AG09319 (cell line): Measurements from ENCODE around the gene SF3B3.

Source experiments
- DNase-seq: peaks from one replicate; pipeline ENCODE4 v3.0.0-alpha.2; 2010; ENCODE audit warnings: low read depth; ENCODE audit errors: extremely low read depth
- CTCF ChIP-seq: IDR thresholded peaks from 2 replicates; pipeline ENCODE4 v1.5.1; 2011; ENCODE audit warnings: low read depth, mild to moderate bottlenecking, inconsistent platforms, low read length, moderate library complexity

SF3B3 gene

GRCh38 chr16:70552675-70553074 is 29.1 kb downstream of the SF3B3 start:
- DNase-seq: no peak
- TF ChIP-seq CTCF: no peak

- DNase-seq: peak; percentile 87
- TF ChIP-seq CTCF: no peak
Observed at GRCh38 chr16:70553645-70554044, 30.0 kb downstream of the SF3B3 start.

- DNase-seq: no peak
- TF ChIP-seq CTCF: no peak
Observed at GRCh38 chr16:70556063-70556462, 32.4 kb downstream of the SF3B3 start.

DNA sequence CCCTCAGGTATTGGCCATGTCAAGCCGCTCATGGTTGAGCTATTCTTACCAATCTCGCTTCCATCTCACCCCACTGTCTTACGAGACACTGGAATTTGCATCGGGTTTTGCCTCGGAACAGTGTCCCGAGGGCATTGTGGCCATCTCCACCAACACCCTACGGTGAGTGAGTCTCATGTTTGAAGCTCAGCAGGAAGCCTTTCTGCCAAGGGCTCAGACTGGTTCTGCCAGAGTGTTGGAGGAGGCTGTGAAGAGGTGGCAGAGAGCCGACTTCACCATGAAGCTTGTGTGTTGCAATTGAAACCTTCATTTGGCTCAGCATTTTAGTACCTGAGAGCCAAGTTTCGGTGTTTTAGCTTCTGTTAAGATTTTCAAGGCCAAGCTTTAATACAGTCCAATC is 38.0 kb downstream of the SF3B3 start:
- no peak for TF ChIP-seq CTCF
- no peak for DNase-seq

DNA sequence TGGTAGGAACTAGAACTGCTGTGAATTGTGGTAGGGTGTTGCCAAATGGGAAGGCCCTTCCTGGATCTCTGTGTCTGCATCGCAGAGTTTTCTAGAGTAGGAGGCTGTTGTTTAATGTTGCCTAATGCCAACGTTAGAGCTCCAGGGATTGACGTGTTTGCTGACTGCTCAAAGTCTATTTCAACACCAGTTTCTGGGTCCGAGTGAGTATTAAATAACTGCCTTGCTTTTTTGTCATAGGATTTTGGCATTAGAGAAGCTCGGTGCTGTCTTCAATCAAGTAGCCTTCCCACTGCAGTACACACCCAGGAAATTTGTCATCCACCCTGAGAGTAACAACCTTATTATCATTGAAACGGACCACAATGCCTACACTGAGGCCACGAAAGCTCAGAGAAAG is 40.0 kb downstream of the SF3B3 start:
- DNase-seq: peak; percentile 67
- TF ChIP-seq CTCF: no peak

GRCh38 chr16:70565053-70565452 is 41.4 kb downstream of the SF3B3 start:
- TF ChIP-seq CTCF: no peak
- DNase-seq: no peak

- no peak for TF ChIP-seq CTCF
- DNase-seq: no peak
Observed at GRCh38 chr16:70568601-70569237, 45.1 kb downstream of the SF3B3 start.
